PC-9 (cell line): Measurements from ENCODE around the gene ZNF148. TPM values are rescaled to one million over a fixed set of nuclear protein-coding genes. Genes with fewer than 3 reads are reported as not detected.
"Not testable (repeated sequence)": the region's sequence is repeated elsewhere in the genome, so short reads cannot be mapped to it uniquely, and the experiment has no call there.

Experiments
- BruUV-seq: library from RNA; stranded (reverse); fragments of 400-500 nt; replicated peaks from 2 replicates; lab custom pipeline; 2021; lab: Mats Ljungman, UMichigan
- CTCF ChIA-PET: fragments of 300-600 bp; sonication (Branson Sonifier 250); formaldehyde crosslinking; loops from one replicate; lab custom pipeline; 2022; ENCODE audit warnings: antibody characterized with exemption; lab: Charles Lee
- POLR2A ChIA-PET: fragments of 300-600 bp; sonication (Branson Sonifier 250); formaldehyde crosslinking; loops from one replicate; lab custom pipeline; 2022; ENCODE audit warnings: antibody characterized with exemption; ENCODE audit not compliant: unreplicated experiment; lab: Charles Lee
- DNase-seq, 2 experiments: peaks; one replicate each; pipeline versions ENCODE4 v3.0.0 to v3.0.0-alpha.2; 2015 to 2022; ENCODE audit warnings: mixed read lengths in 1 of 2
- H2AFZ ChIP-seq: fragments of 200-600 bp; sonication (generic); 2 replicates; pipeline ENCODE4 v1.8.1; 2017; ENCODE audit warnings: antibody characterized with exemption
- H3F3A ChIP-seq: fragments of 200-600 bp; sonication (generic); 2 replicates; pipeline ENCODE4 v1.8.1; 2017; ENCODE audit warnings: antibody characterized with exemption, mild to moderate bottlenecking, low read depth; ENCODE audit not compliant: insufficient read depth
- H3K27ac ChIP-seq: fragments of 200-600 bp; sonication (generic); 2 replicates; pipeline ENCODE4 v1.6.1; 2016; ENCODE audit warnings: mixed run types
- H3K27me3 ChIP-seq: fragments of 200-600 bp; sonication (generic); 2 replicates; pipeline ENCODE4 v1.6.1; 2016; ENCODE audit warnings: low read depth, mixed run types; ENCODE audit not compliant: insufficient read depth
- H3K36me3 ChIP-seq: fragments of 200-600 bp; sonication (generic); 2 replicates; pipeline ENCODE4 v1.6.1; 2016; ENCODE audit warnings: low read depth, mixed run types
- H3K4me1 ChIP-seq: fragments of 200-600 bp; sonication (generic); replicated peaks from 2 replicates; pipeline ENCODE4 v1.6.1; 2016; ENCODE audit warnings: mixed run types; ENCODE audit not compliant: insufficient read depth
- H3K4me2 ChIP-seq: fragments of 200-600 bp; sonication (generic); 2 replicates; pipeline ENCODE4 v1.6.1; 2017; ENCODE audit warnings: mixed run types
- H3K4me3 ChIP-seq: fragments of 200-600 bp; sonication (generic); 2 replicates; pipeline ENCODE4 v1.6.1; 2016; ENCODE audit warnings: mixed run types
- H3K79me2 ChIP-seq: fragments of 200-600 bp; sonication (generic); 2 replicates; pipeline ENCODE4 v1.6.1; 2017; ENCODE audit warnings: low read depth, mixed run types
- H3K9me2 ChIP-seq: fragments of 200-600 bp; sonication (generic); 2 replicates; pipeline ENCODE4 v1.8.1; 2017; ENCODE audit warnings: mild to moderate bottlenecking; ENCODE audit not compliant: insufficient read depth
- H3K9me3 ChIP-seq: fragments of 200-600 bp; sonication (generic); 2 replicates; pipeline ENCODE4 v1.8.1; 2016; ENCODE audit warnings: low read depth; ENCODE audit not compliant: insufficient read depth
- H4K20me1 ChIP-seq: fragments of 200-600 bp; sonication (generic); 2 replicates; pipeline ENCODE4 v1.8.1; 2017; ENCODE audit not compliant: insufficient read depth
- EZH2 ChIP-seq: fragments of 200-600 bp; sonication (generic); IDR thresholded peaks from 2 replicates; pipeline ENCODE4 v1.8.0; 2017; ENCODE audit warnings: antibody characterized with exemption, low read depth
- intact Hi-C: fragments of 100-400 bp; cut with micrococcal nuclease; formaldehyde crosslinking; loops from one replicate; pipeline ENCODE4 v1.10.0; 2022; ENCODE audit not compliant: unreplicated experiment
- total RNA-seq: library from RNA; stranded (reverse); gene quantifications from 2 replicates; pipeline ENCODE4 v1.2.3, GENCODE V29; 2021
- TF ChIP-seq, protein P1 (sequence below): fragments of 200-600 bp; sonication (generic); conservative IDR thresholded peaks from 2 replicates; pipeline ENCODE4 v1.6.1; 2017; ENCODE audit warnings: mixed run types, antibody characterized with exemption, mild to moderate bottlenecking, moderate library complexity

The ZNF148 gene
- total RNA-seq, 1 experiment from 2014 or later: 62.6 TPM

DNA sequence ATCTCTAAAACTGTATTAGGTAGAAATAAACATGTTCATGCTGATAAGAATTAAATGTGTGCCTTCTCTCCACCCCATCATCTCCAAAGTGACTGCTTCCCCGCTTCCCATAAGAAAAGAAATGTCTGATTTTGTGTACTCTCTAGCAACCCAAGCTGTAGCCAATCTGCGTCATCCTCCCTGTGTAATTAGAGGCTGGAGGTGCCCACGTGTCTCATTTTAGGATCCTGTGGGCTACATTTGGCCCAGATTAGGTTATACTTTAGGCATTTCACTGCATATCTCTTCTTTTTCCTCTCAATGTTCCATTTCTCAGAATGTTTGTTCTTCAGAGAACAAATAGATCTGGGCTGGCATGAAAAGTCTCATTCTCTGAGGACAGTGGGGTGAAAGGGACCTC lies 19.3 kb upstream of the ZNF148 start:
- Histone ChIP-seq H3K27me3 (0 out of 2 replicates have a peak, but pooled peaks cover 5% of the 10 kb centered on the region), H3K27ac (no peak overlapping the region), H3K79me2 (no peaks in the 10 kb centered on the region), H3K4me2 (no peak overlapping the region), H3K4me3 (no peak overlapping the region), H4K20me1 (no peaks in the 10 kb centered on the region), H3K9me3 (no peaks in the 10 kb centered on the region), H3F3A (peaks cover 10% of the 10 kb centered on the region), H3K9me2 (no peaks in the 10 kb centered on the region), H3K36me3 (no peaks in the 10 kb centered on the region), H2AFZ (no peak overlapping the region), H3K4me1 (peaks cover 8% of the 10 kb centered on the region)
- intact Hi-C loops: no loop called here
- no peak for TF ChIP-seq EZH2
- TF ChIP-seq, protein P1, sequence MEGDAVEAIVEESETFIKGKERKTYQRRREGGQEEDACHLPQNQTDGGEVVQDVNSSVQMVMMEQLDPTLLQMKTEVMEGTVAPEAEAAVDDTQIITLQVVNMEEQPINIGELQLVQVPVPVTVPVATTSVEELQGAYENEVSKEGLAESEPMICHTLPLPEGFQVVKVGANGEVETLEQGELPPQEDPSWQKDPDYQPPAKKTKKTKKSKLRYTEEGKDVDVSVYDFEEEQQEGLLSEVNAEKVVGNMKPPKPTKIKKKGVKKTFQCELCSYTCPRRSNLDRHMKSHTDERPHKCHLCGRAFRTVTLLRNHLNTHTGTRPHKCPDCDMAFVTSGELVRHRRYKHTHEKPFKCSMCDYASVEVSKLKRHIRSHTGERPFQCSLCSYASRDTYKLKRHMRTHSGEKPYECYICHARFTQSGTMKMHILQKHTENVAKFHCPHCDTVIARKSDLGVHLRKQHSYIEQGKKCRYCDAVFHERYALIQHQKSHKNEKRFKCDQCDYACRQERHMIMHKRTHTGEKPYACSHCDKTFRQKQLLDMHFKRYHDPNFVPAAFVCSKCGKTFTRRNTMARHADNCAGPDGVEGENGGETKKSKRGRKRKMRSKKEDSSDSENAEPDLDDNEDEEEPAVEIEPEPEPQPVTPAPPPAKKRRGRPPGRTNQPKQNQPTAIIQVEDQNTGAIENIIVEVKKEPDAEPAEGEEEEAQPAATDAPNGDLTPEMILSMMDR: no peak
- DNase-seq: no peak
- BruUV-seq: no TSS peak
- POLR2A ChIA-PET: no interaction called here
- CTCF ChIA-PET: no interaction called here

DNA sequence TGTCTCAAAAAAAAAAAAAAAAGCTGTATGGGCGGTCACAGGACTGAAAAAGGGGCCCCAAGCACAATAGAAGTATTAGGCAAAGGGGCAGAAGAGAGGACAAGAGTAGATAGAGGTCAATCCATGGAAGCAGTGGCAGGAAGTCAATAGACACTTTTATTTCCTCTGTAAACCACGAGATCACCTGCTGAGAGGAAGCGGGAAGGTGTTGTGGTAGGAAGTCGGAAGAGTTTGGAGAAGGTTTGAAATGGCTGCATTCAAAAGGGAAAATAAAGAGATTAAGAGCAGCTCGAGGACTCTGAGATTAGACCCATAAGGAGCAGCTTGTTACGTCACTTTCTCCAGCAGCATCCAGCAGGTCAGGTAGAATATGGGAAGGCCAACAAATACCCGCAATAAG lies 14.2 kb upstream of the ZNF148 start:
- Histone ChIP-seq H3K4me3 (no peak overlapping the region), H2AFZ (no peak overlapping the region), H3K9me2 (no peaks in the 10 kb centered on the region), H3K79me2 (no peaks in the 10 kb centered on the region), H3F3A (peaks cover 3% of the 10 kb centered on the region; the same call in 1 of the 2 replicates), H3K27ac (no peak overlapping the region), H3K9me3 (no peaks in the 10 kb centered on the region), H3K27me3 (no peaks in the 10 kb centered on the region), H3K4me1 (no peaks in the 10 kb centered on the region), H4K20me1 (no peaks in the 10 kb centered on the region), H3K4me2 (no peak overlapping the region), H3K36me3 (no peaks in the 10 kb centered on the region)
- TF ChIP-seq, protein P1: no peak
- no peak for TF ChIP-seq EZH2
- ChIA-PET POLR2A (no interaction called here), CTCF (interaction anchor here (0.6 kb wide), 2 partner anchors 701 to 792 kb away, joined by 3 read pairs; no protein-coding TSS in a partner anchor)
- intact Hi-C loops: no loop called here
- no peak for DNase-seq
- BruUV-seq: no TSS peak

DNA sequence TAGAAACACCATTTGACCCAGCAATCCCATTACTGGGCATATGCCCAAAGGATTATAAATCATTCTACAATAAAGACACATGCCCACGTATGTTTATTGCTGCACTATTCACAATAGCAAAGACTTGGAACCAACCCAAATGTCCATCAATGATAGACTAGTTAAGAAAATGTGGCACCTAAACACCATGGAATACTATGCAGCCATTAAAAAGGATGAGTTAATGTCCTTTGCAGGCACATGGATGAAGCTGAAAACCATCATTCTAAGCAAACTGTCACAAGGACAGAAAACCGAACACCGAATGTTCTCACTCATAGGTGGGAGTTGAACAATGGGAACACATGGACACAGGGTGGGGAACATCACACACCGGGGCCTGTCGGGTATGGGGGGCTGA lies 13.2 kb upstream of the ZNF148 start:
- CTCF ChIA-PET, H4K20me1 ChIP-seq, H3K79me2 ChIP-seq, H3F3A ChIP-seq, H3K27ac ChIP-seq, H3K36me3 ChIP-seq, H3K9me3 ChIP-seq, H3K4me1 ChIP-seq, H3K4me2 ChIP-seq, H3K4me3 ChIP-seq, H3K27me3 ChIP-seq, BruUV-seq, intact Hi-C loops, H2AFZ ChIP-seq, DNase-seq, H3K9me2 ChIP-seq: not testable (repeated sequence)
- POLR2A ChIA-PET: interaction anchor here (0.7 kb wide), 1 partner anchor 87 kb away, joined by 5 read pairs; no protein-coding TSS in a partner anchor

DNA sequence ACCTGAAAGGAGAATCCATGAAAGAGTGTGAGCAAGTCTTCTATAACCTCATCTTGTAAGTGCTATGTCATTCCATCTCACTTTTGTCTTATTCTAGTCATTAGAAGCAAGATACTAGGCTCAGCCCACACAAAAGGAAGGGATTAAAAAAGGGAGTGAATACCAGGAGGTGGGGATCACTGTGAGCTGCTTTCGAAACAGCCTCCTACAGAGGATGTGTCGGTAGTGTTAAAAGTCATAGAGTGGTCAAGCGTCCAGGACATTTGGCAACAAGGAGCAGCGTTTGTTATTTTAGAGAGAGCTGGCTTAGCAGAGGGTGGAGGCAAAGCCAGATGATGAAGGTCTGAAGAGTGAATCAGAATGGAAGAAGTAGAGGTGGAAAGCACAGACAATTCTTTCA lies 11.7 kb upstream of the ZNF148 start:
- Histone ChIP-seq H4K20me1 (no peaks in the 10 kb centered on the region; the same call in 1 of the 2 replicates), H3F3A (peaks cover 5% of the 10 kb centered on the region; the same call in 1 of the 2 replicates), H3K36me3 (no peaks in the 10 kb centered on the region), H3K79me2 (no peaks in the 10 kb centered on the region), H3K9me3 (no peaks in the 10 kb centered on the region), H3K4me2 (no peak overlapping the region), H3K4me1 (peaks cover 6% of the 10 kb centered on the region; the same call in 1 of the 2 replicates), H3K9me2 (no peaks in the 10 kb centered on the region), H3K27me3 (no peaks in the 10 kb centered on the region), H3K27ac (no peak overlapping the region), H2AFZ (no peak overlapping the region), H3K4me3 (no peak overlapping the region)
- intact Hi-C loops: no loop called here
- TF ChIP-seq EZH2: no peak
- TF ChIP-seq, protein P1: no peak
- CTCF ChIA-PET: no interaction called here
- POLR2A ChIA-PET: no interaction called here
- no TSS peak for BruUV-seq
- no peak for DNase-seq
